ENCODE measurements around the gene SYTL1. TPM values are rescaled to one million over a fixed set of nuclear protein-coding genes. Genes with fewer than 3 reads are reported as not detected.

The SYTL1 gene
- total RNA-seq, 4 donors from 2014 or later, result 5.2 to 9.2 (median 6.9) TPM

DNA sequence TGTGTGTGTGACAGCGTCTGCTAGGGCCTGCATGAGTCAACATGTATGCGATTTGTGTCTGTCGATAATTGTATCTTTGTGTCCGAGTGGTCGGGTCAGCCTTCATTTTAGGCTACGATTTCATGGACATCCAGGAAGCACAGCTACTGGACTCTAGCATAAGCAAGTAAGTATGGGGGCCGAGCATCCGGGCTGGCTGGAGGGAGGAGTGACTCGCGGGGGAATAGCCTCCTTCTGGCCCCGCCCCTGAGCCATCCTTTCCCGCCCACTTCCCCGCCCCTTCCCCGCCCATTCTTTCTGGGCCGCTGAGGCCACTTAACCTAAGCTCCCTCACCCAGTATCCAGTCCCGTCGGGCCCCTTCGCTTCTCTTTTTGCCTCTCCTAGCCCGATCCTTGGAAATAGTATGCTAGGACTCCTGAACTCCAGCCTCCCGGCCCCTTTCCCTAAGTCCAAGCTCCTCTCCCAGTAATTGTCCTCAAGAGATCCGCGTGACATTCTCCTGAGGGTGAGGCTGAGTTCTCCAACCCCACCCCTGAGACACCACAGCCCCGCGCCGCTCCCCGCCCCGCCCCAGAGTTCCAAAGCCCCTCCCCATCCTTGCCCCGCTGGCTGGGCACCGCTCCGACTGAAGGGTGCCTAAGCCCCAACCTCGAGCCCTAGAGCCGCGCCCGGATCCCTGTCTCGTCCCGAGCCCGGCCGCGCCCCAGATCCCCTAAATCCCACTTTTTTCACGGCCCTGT is 23.7 kb downstream of the SYTL1 start:
- H3K4me3 ChIP-seq, result peak overlapping the region; percentile 50 to 84 (median 68)
- no peaks in the 10 kb centered on the region for H3K9me3 ChIP-seq
- peak overlapping the region; percentile 94 to 99 (median 98) for H3K27ac ChIP-seq
- intact Hi-C loops (cut with DNase I; ENCODE audit: low total_unique reads), result no loop called here
- WGBS, 2 donors (ENCODE audit: low coverage in 1 of 2), result 6% methylated on average over 39 of the region's 40 CpGs; no CpG with 5 or more reads in 1 of the 2 donors
- no peaks in the 10 kb centered on the region for H3K27me3 ChIP-seq
- peaks cover 15 to 35% (median 19%) of the 10 kb centered on the region in 4 donors for H3K4me1 ChIP-seq
- H3K36me3 ChIP-seq, result no peaks in the 10 kb centered on the region
- TF ChIP-seq, protein P1, sequence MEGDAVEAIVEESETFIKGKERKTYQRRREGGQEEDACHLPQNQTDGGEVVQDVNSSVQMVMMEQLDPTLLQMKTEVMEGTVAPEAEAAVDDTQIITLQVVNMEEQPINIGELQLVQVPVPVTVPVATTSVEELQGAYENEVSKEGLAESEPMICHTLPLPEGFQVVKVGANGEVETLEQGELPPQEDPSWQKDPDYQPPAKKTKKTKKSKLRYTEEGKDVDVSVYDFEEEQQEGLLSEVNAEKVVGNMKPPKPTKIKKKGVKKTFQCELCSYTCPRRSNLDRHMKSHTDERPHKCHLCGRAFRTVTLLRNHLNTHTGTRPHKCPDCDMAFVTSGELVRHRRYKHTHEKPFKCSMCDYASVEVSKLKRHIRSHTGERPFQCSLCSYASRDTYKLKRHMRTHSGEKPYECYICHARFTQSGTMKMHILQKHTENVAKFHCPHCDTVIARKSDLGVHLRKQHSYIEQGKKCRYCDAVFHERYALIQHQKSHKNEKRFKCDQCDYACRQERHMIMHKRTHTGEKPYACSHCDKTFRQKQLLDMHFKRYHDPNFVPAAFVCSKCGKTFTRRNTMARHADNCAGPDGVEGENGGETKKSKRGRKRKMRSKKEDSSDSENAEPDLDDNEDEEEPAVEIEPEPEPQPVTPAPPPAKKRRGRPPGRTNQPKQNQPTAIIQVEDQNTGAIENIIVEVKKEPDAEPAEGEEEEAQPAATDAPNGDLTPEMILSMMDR (IDR thresholded peaks at IDR 0.05), result no peak
- TF ChIP-seq POLR2AphosphoS5 (IDR thresholded peaks at IDR 0.05) (peak; percentile 52 to 68 (median 58)), POLR2A (IDR thresholded peaks at IDR 0.05) (peak; percentile 67), EP300 (IDR thresholded peaks at IDR 0.05; ENCODE audit: low read depth) (no peak)
- peak; percentile 91 for DNase-seq
- in situ Hi-C loops (cut with MboI; ENCODE audit: low pct_ligation_motif_present in 1 of 4, low pct_unique_long_range_greater_than_20kb in 1 of 4, low sequenced_read_pairs in 3 of 4), result no loop called here

GRCh38 chr1:27366113-27366410 is 24.2 kb downstream of the SYTL1 start:
- H3K9me3 ChIP-seq, result no peaks in the 10 kb centered on the region
- intact Hi-C loops (cut with DNase I; ENCODE audit: low total_unique reads) (no loop called here), in situ Hi-C loops (cut with MboI; ENCODE audit: low pct_ligation_motif_present in 1 of 4, low pct_unique_long_range_greater_than_20kb in 1 of 4, low sequenced_read_pairs in 3 of 4) (no loop called here)
- H3K4me3 ChIP-seq, result peak overlapping the region; percentile 50 to 84 (median 68)
- WGBS, 2 donors (ENCODE audit: low coverage in 1 of 2), result 0% methylated on average over 16 of the region's 30 CpGs; no CpG with 5 or more reads in 1 of the 2 donors
- H3K27me3 ChIP-seq, result no peaks in the 10 kb centered on the region
- peak; percentile 86 for DNase-seq
- H3K27ac ChIP-seq, result peak overlapping the region; percentile 94 to 99 (median 98)
- TF ChIP-seq, protein P1 (IDR thresholded peaks at IDR 0.05), result no peak
- peak in 1 of 3 donors; percentile 31 for TF ChIP-seq POLR2AphosphoS5 (IDR thresholded peaks at IDR 0.05)
- no peaks in the 10 kb centered on the region for H3K36me3 ChIP-seq
- H3K4me1 ChIP-seq, result peaks cover 15 to 34% (median 18%) of the 10 kb centered on the region in 4 donors

- no peaks in the 10 kb centered on the region for H3K36me3 ChIP-seq
- intact Hi-C loops (cut with DNase I; ENCODE audit: low total_unique reads), result no loop called here
Measured at GRCh38 chr1:27366411-27367159, 24.8 kb downstream of the SYTL1 start, which contains the start of gene MAP3K6. TSS of gene MAP3K6 (minus strand) at chr1:27366961. CDS start at chr1:27366597, 364 bp downstream.

More at GRCh38 chr1:27366411-27367159, 24.8 kb downstream of the SYTL1 start, which contains the start of gene MAP3K6:
- peak; percentile 90 for DNase-seq
- 4% methylated on average over 21 of the region's 67 CpGs; no CpG with 5 or more reads in 1 of the 2 donors for WGBS, 2 donors (ENCODE audit: low coverage in 1 of 2)
- peak within 1 kb of the TSS; percentile 94 to 99 (median 98) for H3K27ac ChIP-seq
- H3K4me1 ChIP-seq, result peaks cover 15 to 34% (median 18%) of the 10 kb centered on the region in 4 donors
- peak within 1 kb of the TSS; percentile 64 to 84 (median 75) for H3K4me3 ChIP-seq
- no peaks in the 10 kb centered on the region for H3K9me3 ChIP-seq
- in situ Hi-C loops (cut with MboI; ENCODE audit: low pct_ligation_motif_present in 1 of 4, low pct_unique_long_range_greater_than_20kb in 1 of 4, low sequenced_read_pairs in 3 of 4), result no loop called here
- TF ChIP-seq POLR2A (IDR thresholded peaks at IDR 0.05) (peak; percentile 86), POLR2AphosphoS5 (IDR thresholded peaks at IDR 0.05) (peak; percentile 70 to 86 (median 86)), EP300 (IDR thresholded peaks at IDR 0.05; ENCODE audit: low read depth) (no peak)
- TF ChIP-seq, protein P1 (IDR thresholded peaks at IDR 0.05), result peak in 4 of 5 experiments; percentile 12 to 30 (median 24)
- H3K27me3 ChIP-seq, result no peaks in the 10 kb centered on the region

Data from transverse colon (tissue), 4 donors.